ENCODE measurements around the gene RHOV. TPM values are rescaled to one million over a fixed set of nuclear protein-coding genes. Genes with fewer than 3 reads are reported as not detected.

RHOV gene
- total and polyA plus RNA-seq, 4 donors: 0.15 to 0.30 (median 0.19) TPM; not detected in 1

GRCh38 chr15:40846841-40847222 is 27.2 kb downstream of the RHOV start:
- DNase-seq (peak; percentile 29 to 30), ATAC-seq (ENCODE audit: low FRiP score) (no peak)
- no peak overlapping the region for H3K27ac ChIP-seq (ENCODE audit: low read depth in 1 of 2, low read length in 2 of 2)
- no peaks in the 10 kb centered on the region for H3K4me1 ChIP-seq (ENCODE audit: control insufficient read depth in 1 of 2, insufficient read depth in 2 of 2, low read length in 2 of 2)
- H3K27me3 ChIP-seq (ENCODE audit: control insufficient read depth in 1 of 2, insufficient read depth in 2 of 2, low read length in 1 of 2): no peaks in the 10 kb centered on the region
- H3K4me3 ChIP-seq (ENCODE audit: low read length in 2 of 2): no peak overlapping the region
- no peaks in the 10 kb centered on the region for H3K9me3 ChIP-seq (ENCODE audit: control insufficient read depth, low read length)
- intact Hi-C loops (cut with DNase I): no loop called here
- no peaks in the 10 kb centered on the region for H3K36me3 ChIP-seq (ENCODE audit: control insufficient read depth in 1 of 2, insufficient read depth in 2 of 2, low read length in 1 of 2)

- no peaks in the 10 kb centered on the region for H3K36me3 ChIP-seq (ENCODE audit: control insufficient read depth in 1 of 2, insufficient read depth in 2 of 2, low read length in 1 of 2)
- H3K27me3 ChIP-seq (ENCODE audit: control insufficient read depth in 1 of 2, insufficient read depth in 2 of 2, low read length in 1 of 2): no peaks in the 10 kb centered on the region
- no peak overlapping the region for H3K4me3 ChIP-seq (ENCODE audit: low read length in 2 of 2)
- H3K4me1 ChIP-seq (ENCODE audit: control insufficient read depth in 1 of 2, insufficient read depth in 2 of 2, low read length in 2 of 2): no peaks in the 10 kb centered on the region
- H3K27ac ChIP-seq (ENCODE audit: low read depth in 1 of 2, low read length in 2 of 2): no peak overlapping the region
- WGBS, 2 donors: 87 to 93% methylated on average over 8 of the region's 8 CpGs
- H3K9me3 ChIP-seq (ENCODE audit: control insufficient read depth, low read length): no peaks in the 10 kb centered on the region
- intact Hi-C loops (cut with DNase I): no loop called here
- DNase-seq: peak; percentile 34
- no peak for ATAC-seq (ENCODE audit: low FRiP score)
Observed at GRCh38 chr15:40845511-40846284, 28.3 kb downstream of the RHOV start.

GRCh38 chr15:40845036-40845435 is 29.0 kb downstream of the RHOV start:
- Histone ChIP-seq H3K9me3 (ENCODE audit: control insufficient read depth, low read length) (no peaks in the 10 kb centered on the region), H3K36me3 (ENCODE audit: control insufficient read depth in 1 of 2, insufficient read depth in 2 of 2, low read length in 1 of 2) (no peaks in the 10 kb centered on the region), H3K27me3 (ENCODE audit: control insufficient read depth in 1 of 2, insufficient read depth in 2 of 2, low read length in 1 of 2) (no peaks in the 10 kb centered on the region), H3K4me3 (ENCODE audit: low read length in 2 of 2) (no peak overlapping the region), H3K27ac (ENCODE audit: low read depth in 1 of 2, low read length in 2 of 2) (no peak overlapping the region), H3K4me1 (ENCODE audit: control insufficient read depth in 1 of 2, insufficient read depth in 2 of 2, low read length in 2 of 2) (no peaks in the 10 kb centered on the region)
- 45 to 61% methylated on average over 10 to 12 of the region's 12 CpGs for WGBS, 2 donors
- intact Hi-C loops (cut with DNase I): no loop called here
- ATAC-seq (ENCODE audit: low FRiP score): no peak
- DNase-seq: no peak

GRCh38 chr15:40844696-40845030 is 29.4 kb downstream of the RHOV start:
- 1 to 3% methylated on average over 28 of the region's 28 CpGs for WGBS, 2 donors
- no peaks in the 10 kb centered on the region for H3K4me1 ChIP-seq (ENCODE audit: control insufficient read depth in 1 of 2, insufficient read depth in 2 of 2, low read length in 2 of 2)
- H3K27me3 ChIP-seq (ENCODE audit: control insufficient read depth in 1 of 2, insufficient read depth in 2 of 2, low read length in 1 of 2): no peaks in the 10 kb centered on the region
- ATAC-seq (ENCODE audit: low FRiP score): no peak
- intact Hi-C loops (cut with DNase I): no loop called here
- H3K4me3 ChIP-seq (ENCODE audit: low read length in 2 of 2): peak overlapping the region in 1 of 2 donors; percentile 2
- peak; percentile 53 to 81 for DNase-seq
- no peak overlapping the region for H3K27ac ChIP-seq (ENCODE audit: low read depth in 1 of 2, low read length in 2 of 2)
- no peaks in the 10 kb centered on the region for H3K9me3 ChIP-seq (ENCODE audit: control insufficient read depth, low read length)
- H3K36me3 ChIP-seq (ENCODE audit: control insufficient read depth in 1 of 2, insufficient read depth in 2 of 2, low read length in 1 of 2): no peaks in the 10 kb centered on the region

- Histone ChIP-seq H3K27me3 (ENCODE audit: control insufficient read depth in 1 of 2, insufficient read depth in 2 of 2, low read length in 1 of 2) (no peaks in the 10 kb centered on the region), H3K4me1 (ENCODE audit: control insufficient read depth in 1 of 2, insufficient read depth in 2 of 2, low read length in 2 of 2) (no peaks in the 10 kb centered on the region), H3K36me3 (ENCODE audit: control insufficient read depth in 1 of 2, insufficient read depth in 2 of 2, low read length in 1 of 2) (no peaks in the 10 kb centered on the region), H3K4me3 (ENCODE audit: low read length in 2 of 2) (peak within 1 kb of the TSS in 1 of 2 donors; percentile 2), H3K27ac (ENCODE audit: low read depth in 1 of 2, low read length in 2 of 2) (no peak within 1 kb of the TSS), H3K9me3 (ENCODE audit: control insufficient read depth, low read length) (no peaks in the 10 kb centered on the region)
- 1 to 2% methylated on average over 57 to 89 of the region's 89 CpGs for WGBS, 2 donors
- intact Hi-C loops (cut with DNase I): no loop called here
- ATAC-seq (ENCODE audit: low FRiP score) (no peak), DNase-seq (peak; percentile 47 to 79)
Observed at GRCh38 chr15:40843885-40844695, 29.9 kb downstream of the RHOV start, which contains the start of gene SPINT1. Gene SPINT1, plus strand, starts transcription at chr15:40844048. Its CDS starts 507 bp downstream, at chr15:40844555.

GRCh38 chr15:40843261-40843884 is 30.7 kb downstream of the RHOV start:
- no peak for ATAC-seq (ENCODE audit: low FRiP score)
- Histone ChIP-seq H3K36me3 (ENCODE audit: control insufficient read depth in 1 of 2, insufficient read depth in 2 of 2, low read length in 1 of 2) (no peaks in the 10 kb centered on the region), H3K4me3 (ENCODE audit: low read length in 2 of 2) (peak overlapping the region in 1 of 2 donors; percentile 2), H3K27ac (ENCODE audit: low read depth in 1 of 2, low read length in 2 of 2) (no peak overlapping the region), H3K4me1 (ENCODE audit: control insufficient read depth in 1 of 2, insufficient read depth in 2 of 2, low read length in 2 of 2) (no peaks in the 10 kb centered on the region), H3K27me3 (ENCODE audit: control insufficient read depth in 1 of 2, insufficient read depth in 2 of 2, low read length in 1 of 2) (no peaks in the 10 kb centered on the region), H3K9me3 (ENCODE audit: control insufficient read depth, low read length) (no peaks in the 10 kb centered on the region)
- intact Hi-C loops (cut with DNase I): no loop called here
- DNase-seq: peak; percentile 7 to 59
- WGBS, 2 donors: 25 to 29% methylated on average over 23 to 34 of the region's 34 CpGs

GRCh38 chr15:40841741-40842140 is 32.3 kb downstream of the RHOV start:
- H3K27me3 ChIP-seq (ENCODE audit: control insufficient read depth in 1 of 2, insufficient read depth in 2 of 2, low read length in 1 of 2): no peaks in the 10 kb centered on the region
- no peaks in the 10 kb centered on the region for H3K36me3 ChIP-seq (ENCODE audit: control insufficient read depth in 1 of 2, insufficient read depth in 2 of 2, low read length in 1 of 2)
- no peak overlapping the region for H3K4me3 ChIP-seq (ENCODE audit: low read length in 2 of 2)
- no peak for ATAC-seq (ENCODE audit: low FRiP score)
- H3K27ac ChIP-seq (ENCODE audit: low read depth in 1 of 2, low read length in 2 of 2): no peak overlapping the region
- H3K9me3 ChIP-seq (ENCODE audit: control insufficient read depth, low read length): no peaks in the 10 kb centered on the region
- no peaks in the 10 kb centered on the region for H3K4me1 ChIP-seq (ENCODE audit: control insufficient read depth in 1 of 2, insufficient read depth in 2 of 2, low read length in 2 of 2)
- 84 to 89% methylated on average over 2 of the region's 2 CpGs for WGBS, 2 donors
- intact Hi-C loops (cut with DNase I): no loop called here
- DNase-seq: no peak

GRCh38 chr15:40838756-40839155 is 35.3 kb downstream of the RHOV start:
- Histone ChIP-seq H3K27me3 (ENCODE audit: control insufficient read depth in 1 of 2, insufficient read depth in 2 of 2, low read length in 1 of 2) (no peaks in the 10 kb centered on the region), H3K9me3 (ENCODE audit: control insufficient read depth, low read length) (no peaks in the 10 kb centered on the region), H3K4me3 (ENCODE audit: low read length in 2 of 2) (no peak overlapping the region), H3K27ac (ENCODE audit: low read depth in 1 of 2, low read length in 2 of 2) (no peak overlapping the region), H3K4me1 (ENCODE audit: control insufficient read depth in 1 of 2, insufficient read depth in 2 of 2, low read length in 2 of 2) (no peaks in the 10 kb centered on the region), H3K36me3 (ENCODE audit: control insufficient read depth in 1 of 2, insufficient read depth in 2 of 2, low read length in 1 of 2) (no peaks in the 10 kb centered on the region)
- DNase-seq (peak; percentile 2 to 35), ATAC-seq (ENCODE audit: low FRiP score) (no peak)
- intact Hi-C loops (cut with DNase I): no loop called here
- 89 to 90% methylated on average over 5 of the region's 5 CpGs for WGBS, 2 donors
